Lower lobe of right lung (tissue), 2 donors: ENCODE results near the gene STRA8. TPM values are rescaled to one million over a fixed set of nuclear protein-coding genes. Genes with fewer than 3 reads are reported as not detected.

Experiments used
- ATAC-seq, 2 donors: fragments of 200-7000 bp; cut with Tn5 transposase; one replicate each; pipeline ENCODE4 v1.9.1; 2020 to 2022; ENCODE audit warnings: mild to moderate bottlenecking in 2 of 2, moderate library complexity in 2 of 2
- DNase-seq: peaks from one replicate; pipeline ENCODE4 v3.0.0-alpha.2; 2020
- H3K27ac ChIP-seq: fragments of 200-600 bp; one replicate; pipeline ENCODE4 v1.8.0; 2022
- H3K27me3 ChIP-seq: fragments of 200-600 bp; one replicate; pipeline ENCODE4 v1.8.0; 2022; ENCODE audit warnings: low read depth
- H3K36me3 ChIP-seq: fragments of 200-600 bp; one replicate; pipeline ENCODE4 v1.8.0; 2022; ENCODE audit warnings: mild to moderate bottlenecking
- H3K4me1 ChIP-seq: fragments of 200-600 bp; one replicate; pipeline ENCODE4 v1.8.0; 2022
- H3K4me3 ChIP-seq: fragments of 200-600 bp; one replicate; pipeline ENCODE4 v1.8.0; 2022; ENCODE audit warnings: mild to moderate bottlenecking
- H3K9me3 ChIP-seq: fragments of 200-600 bp; one replicate; pipeline ENCODE4 v1.8.0; 2022
- CTCF ChIP-seq: fragments of 200-600 bp; IDR thresholded peaks from one replicate; pipeline ENCODE4 v1.8.0; 2022; ENCODE audit warnings: antibody characterized with exemption, mild to moderate bottlenecking
- intact Hi-C: fragments of 100-400 bp; cut with DNase I; formaldehyde crosslinking; loops from one replicate; pipeline ENCODE4 v1.11.0; 2022
- total RNA-seq: library from RNA; stranded (reverse); fragmentation: NEBNext Ultra II Directional; extraction: Animal tissue kit (Norgen Biotek cat#: 25700); gene quantifications from one replicate; pipeline ENCODE4 v1.2.1, GENCODE V29; 2021
- donor health status: DM: no; HTN: yes; CAD: no; lungs with severe emphysema.

Gene STRA8
- total RNA-seq, 1 donor from 2014 or later: not detected

GRCh38 chr7:135197906-135198655, 35.6 kb upstream of the STRA8 start:
- no peak overlapping the region for H3K4me3 ChIP-seq
- H3K27me3 ChIP-seq: no peaks in the 10 kb centered on the region
- H3K9me3 ChIP-seq: no peaks in the 10 kb centered on the region
- no peak for TF ChIP-seq CTCF
- no peak for ATAC-seq
- no peak for DNase-seq
- intact Hi-C loops: no loop called here
- H3K36me3 ChIP-seq: peaks cover 96% of the 10 kb centered on the region
- no peak overlapping the region for H3K27ac ChIP-seq
- H3K4me1 ChIP-seq: no peaks in the 10 kb centered on the region

DNA sequence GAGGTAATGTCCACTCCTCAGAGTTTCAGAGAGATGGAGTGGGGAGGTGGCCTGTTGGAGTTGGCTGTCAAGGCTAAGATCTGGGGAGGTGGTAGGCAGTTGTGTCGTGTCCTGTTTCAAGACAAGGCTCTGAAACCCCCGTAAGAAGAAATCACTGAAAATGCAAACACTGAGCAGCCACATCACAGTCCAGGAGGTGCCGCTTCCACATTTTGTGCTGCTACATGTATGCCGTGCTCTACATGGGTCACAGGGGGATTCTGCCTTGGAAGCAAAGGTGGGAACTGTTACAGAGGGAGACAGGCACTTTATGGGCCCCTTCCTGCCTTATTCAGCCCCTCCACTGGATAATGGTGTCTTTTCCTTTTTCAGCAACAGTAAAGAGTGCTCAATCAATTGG, 34.2 kb upstream of the STRA8 start:
- TF ChIP-seq CTCF: no peak
- Histone ChIP-seq H3K27ac (no peak overlapping the region), H3K36me3 (peaks cover 96% of the 10 kb centered on the region), H3K4me3 (no peak overlapping the region), H3K4me1 (no peaks in the 10 kb centered on the region), H3K27me3 (no peaks in the 10 kb centered on the region), H3K9me3 (no peaks in the 10 kb centered on the region)
- no peak for DNase-seq
- ATAC-seq: peak in 1 of 2 donors; percentile 7
- intact Hi-C loops: no loop called here

DNA sequence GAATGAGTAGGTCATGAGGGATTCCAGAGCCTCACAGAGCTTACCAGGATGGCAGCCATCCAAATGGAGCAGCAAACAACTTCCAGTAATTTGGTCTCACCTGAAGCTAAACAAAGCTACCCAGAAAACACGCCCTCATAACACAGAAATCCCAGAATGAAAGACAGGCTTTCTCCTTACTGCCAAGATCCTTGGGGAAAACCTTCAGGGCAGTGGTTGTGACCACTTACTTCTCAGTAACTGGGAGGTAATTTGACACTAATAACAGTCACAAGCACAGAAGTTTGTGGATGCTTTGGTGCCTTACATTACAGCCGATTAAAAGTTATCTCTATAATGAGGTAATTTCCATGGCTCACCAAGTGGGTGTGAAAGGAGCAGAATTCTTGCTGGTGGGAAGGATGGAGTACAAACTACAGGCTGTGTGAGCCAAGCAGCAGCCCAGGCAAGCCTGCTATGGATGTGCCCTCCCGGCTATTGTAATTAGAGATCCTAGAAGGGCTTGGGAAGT, 32.8 kb upstream of the STRA8 start:
- H3K9me3 ChIP-seq: no peaks in the 10 kb centered on the region
- ATAC-seq: peak in 1 of 2 donors; percentile 25

DNA sequence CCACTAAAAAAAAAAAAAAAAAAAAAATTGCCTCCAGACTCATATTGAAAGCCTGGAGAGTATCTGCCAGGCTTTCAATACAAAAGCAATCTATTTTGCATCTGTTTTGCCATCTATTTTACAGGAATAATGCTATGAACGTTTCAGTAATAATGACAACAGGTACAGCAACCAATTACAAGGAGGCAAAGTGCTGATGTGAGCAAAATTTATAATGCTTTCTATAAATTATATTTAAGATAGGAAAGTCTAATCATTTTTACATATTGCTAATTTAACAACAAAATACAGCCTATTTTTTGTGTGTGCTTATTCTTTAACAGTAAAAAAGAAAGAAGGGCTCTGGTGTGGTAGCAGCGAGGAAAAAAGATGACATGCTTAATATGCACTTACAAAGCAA, 32.3 kb upstream of the STRA8 start:
- H3K4me1 ChIP-seq: peaks cover 15% of the 10 kb centered on the region
- intact Hi-C loops: no loop called here
- H3K9me3 ChIP-seq: no peaks in the 10 kb centered on the region
- ATAC-seq: no peak
- DNase-seq: no peak
- H3K27ac ChIP-seq: no peak overlapping the region
- peaks cover 93% of the 10 kb centered on the region for H3K36me3 ChIP-seq
- H3K4me3 ChIP-seq: no peak overlapping the region
- TF ChIP-seq CTCF: no peak
- H3K27me3 ChIP-seq: no peaks in the 10 kb centered on the region

More for the DNA sequence above, 32.8 kb upstream of the STRA8 start:
- peaks cover 96% of the 10 kb centered on the region for H3K36me3 ChIP-seq
- peaks cover 11% of the 10 kb centered on the region for H3K4me1 ChIP-seq
- H3K27ac ChIP-seq: no peak overlapping the region
- intact Hi-C loops: no loop called here
- DNase-seq: no peak
- no peak for TF ChIP-seq CTCF
- no peaks in the 10 kb centered on the region for H3K27me3 ChIP-seq
- H3K4me3 ChIP-seq: no peak overlapping the region

DNA sequence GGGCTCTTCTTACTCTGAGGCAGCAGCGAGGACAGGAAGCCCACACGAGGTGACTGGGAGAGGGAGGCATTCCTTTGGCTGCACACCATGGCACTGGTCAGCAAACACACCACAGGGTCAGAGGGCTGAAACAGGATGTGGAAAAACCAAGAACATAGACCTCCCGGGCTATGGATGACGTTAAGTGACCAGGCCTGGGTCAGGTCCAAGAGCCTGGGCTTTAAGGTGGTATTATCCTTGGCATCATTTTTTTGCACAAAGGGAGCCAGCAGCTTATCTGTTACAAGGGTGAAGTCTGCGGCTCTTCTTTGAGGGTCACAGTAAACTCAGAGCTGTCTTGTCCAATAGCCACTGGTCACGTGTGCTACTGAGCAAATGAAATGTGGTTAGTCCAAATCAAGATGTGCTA, 29.3 kb upstream of the STRA8 start:
- no peak for DNase-seq
- peak; percentile 28 to 66 for ATAC-seq
- H3K4me3 ChIP-seq: peak overlapping the region; percentile 16
- no peaks in the 10 kb centered on the region for H3K9me3 ChIP-seq
- peak overlapping the region; percentile 65 for H3K27ac ChIP-seq
- H3K4me1 ChIP-seq: peaks cover 41% of the 10 kb centered on the region
- no peak for TF ChIP-seq CTCF
- no peaks in the 10 kb centered on the region for H3K27me3 ChIP-seq
- H3K36me3 ChIP-seq: peaks cover 64% of the 10 kb centered on the region
- intact Hi-C loops: no loop called here
